HG03460 (cell line): ENCODE results near the gene PCYT2.

Experiments
- ATAC-seq: cut with Tn5 transposase; IDR thresholded peaks from one replicate; pipeline ENCODE4 v1.9.1; 2021; ENCODE audit not compliant: unreplicated experiment

PCYT2 gene

GRCh38 chr17:81944858-81945257, 33.7 kb upstream of the PCYT2 start:
- no peak for ATAC-seq

GRCh38 chr17:81942167-81942553, 31.0 kb upstream of the PCYT2 start:
- ATAC-seq, result no peak

GRCh38 chr17:81941484-81942166, 30.4 kb upstream of the PCYT2 start:
- no peak for ATAC-seq

GRCh38 chr17:81940538-81941483, 29.6 kb upstream of the PCYT2 start:
- ATAC-seq, result no peak

GRCh38 chr17:81939881-81940385, 28.7 kb upstream of the PCYT2 start:
- ATAC-seq, result no peak

GRCh38 chr17:81939218-81939617, 28.0 kb upstream of the PCYT2 start:
- ATAC-seq, result no peak

GRCh38 chr17:81935709-81936084, 24.5 kb upstream of the PCYT2 start:
- ATAC-seq, result no peak

- no peak for ATAC-seq
Observed at GRCh38 chr17:81934850-81935708, 23.9 kb upstream of the PCYT2 start.

- no peak for ATAC-seq
Observed at GRCh38 chr17:81934098-81934757, 23.0 kb upstream of the PCYT2 start.

GRCh38 chr17:81933178-81933699, 22.0 kb upstream of the PCYT2 start:
- ATAC-seq, result no peak

- ATAC-seq, result no peak
Observed at GRCh38 chr17:81932333-81932983, 21.3 kb upstream of the PCYT2 start.

- ATAC-seq, result no peak
Observed at GRCh38 chr17:81931557-81932332, 20.5 kb upstream of the PCYT2 start.

- ATAC-seq, result no peak
Observed at GRCh38 chr17:81931189-81931556, 20.0 kb upstream of the PCYT2 start.

- no peak for ATAC-seq
Observed at GRCh38 chr17:81930142-81931125, 19.2 kb upstream of the PCYT2 start.

GRCh38 chr17:81929253-81930141, 18.3 kb upstream of the PCYT2 start:
- no peak for ATAC-seq

- no peak for ATAC-seq
Observed at GRCh38 chr17:81928544-81929252, 17.5 kb upstream of the PCYT2 start.
